ENCODE measurements around the gene OR52E6. TPM values are rescaled to one million over a fixed set of nuclear protein-coding genes. Genes with fewer than 3 reads are reported as not detected.

Gene OR52E6
- total RNA-seq, 1 experiment from 2014 or later: not detected

- H3K4me3 Mint-ChIP-seq (ENCODE audit: unreplicated experiment): no peak overlapping the region
- no peaks in the 10 kb centered on the region for H3K9me3 Mint-ChIP-seq (ENCODE audit: unreplicated experiment)
- POLR2A ChIA-PET: interaction anchor here (0.6 kb wide), 1 partner anchor 85 kb away, joined by 6 read pairs; no protein-coding TSS in a partner anchor
- no peak overlapping the region for H3K27ac Mint-ChIP-seq (ENCODE audit: low read depth, unreplicated experiment)
- TF ChIP-seq, protein P1, sequence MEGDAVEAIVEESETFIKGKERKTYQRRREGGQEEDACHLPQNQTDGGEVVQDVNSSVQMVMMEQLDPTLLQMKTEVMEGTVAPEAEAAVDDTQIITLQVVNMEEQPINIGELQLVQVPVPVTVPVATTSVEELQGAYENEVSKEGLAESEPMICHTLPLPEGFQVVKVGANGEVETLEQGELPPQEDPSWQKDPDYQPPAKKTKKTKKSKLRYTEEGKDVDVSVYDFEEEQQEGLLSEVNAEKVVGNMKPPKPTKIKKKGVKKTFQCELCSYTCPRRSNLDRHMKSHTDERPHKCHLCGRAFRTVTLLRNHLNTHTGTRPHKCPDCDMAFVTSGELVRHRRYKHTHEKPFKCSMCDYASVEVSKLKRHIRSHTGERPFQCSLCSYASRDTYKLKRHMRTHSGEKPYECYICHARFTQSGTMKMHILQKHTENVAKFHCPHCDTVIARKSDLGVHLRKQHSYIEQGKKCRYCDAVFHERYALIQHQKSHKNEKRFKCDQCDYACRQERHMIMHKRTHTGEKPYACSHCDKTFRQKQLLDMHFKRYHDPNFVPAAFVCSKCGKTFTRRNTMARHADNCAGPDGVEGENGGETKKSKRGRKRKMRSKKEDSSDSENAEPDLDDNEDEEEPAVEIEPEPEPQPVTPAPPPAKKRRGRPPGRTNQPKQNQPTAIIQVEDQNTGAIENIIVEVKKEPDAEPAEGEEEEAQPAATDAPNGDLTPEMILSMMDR (IDR thresholded peaks at IDR 0.05; ENCODE audit: unreplicated experiment): no peak
- intact Hi-C loops (cut with micrococcal nuclease): no loop called here
- H3K4me1 Mint-ChIP-seq (ENCODE audit: insufficient read depth, unreplicated experiment): no peaks in the 10 kb centered on the region
- DNase-seq (ENCODE audit: unreplicated experiment): no peak
- CTCF ChIA-PET: interaction anchor here (0.6 to 1.4 kb wide), 2 partner anchors 9 to 309 kb away, joined by 3 to 6 read pairs; no protein-coding TSS in a partner anchor
- H3K36me3 Mint-ChIP-seq (ENCODE audit: insufficient read depth, unreplicated experiment): no peaks in the 10 kb centered on the region
- H3K27me3 Mint-ChIP-seq (ENCODE audit: insufficient read depth, unreplicated experiment): peaks cover 80% of the 10 kb centered on the region
- no TSS peak for BruUV-seq (replicated peaks)
Observed at GRCh38 chr11:5881756-5882155, 40.1 kb upstream of the OR52E6 start.

DNA sequence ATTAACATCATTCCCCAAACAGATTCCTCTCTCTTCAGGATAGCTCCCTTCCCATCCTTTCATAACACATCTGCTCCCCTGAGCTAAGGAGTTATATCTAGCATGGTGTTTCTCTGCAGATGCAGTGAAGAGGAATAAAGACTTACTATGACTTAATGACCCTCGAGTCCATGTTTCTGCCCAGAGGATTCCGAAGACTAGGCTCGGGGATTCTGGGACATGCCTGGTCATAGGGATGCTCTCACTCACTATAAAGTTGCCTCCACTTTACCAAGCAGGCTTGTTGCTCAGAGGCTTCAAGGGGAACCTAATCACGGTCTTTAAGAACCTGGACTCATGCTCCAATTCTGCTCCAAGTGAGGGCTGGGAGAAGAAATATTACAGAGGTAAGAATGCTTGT is 38.6 kb upstream of the OR52E6 start, which contains the start of gene OR52E4:
OR52E4 (plus strand) TSS at position 301 of the 400 bp plus-strand sequence. CDS start 3,664 bp downstream, outside the sequence.
- no peak for DNase-seq (ENCODE audit: unreplicated experiment)
- POLR2A ChIA-PET: no interaction called here
- Mint-ChIP-seq H3K27me3 (ENCODE audit: insufficient read depth, unreplicated experiment) (peaks cover 70% of the 10 kb centered on the region), H3K4me3 (ENCODE audit: unreplicated experiment) (no peak within 1 kb of the TSS), H3K9me3 (ENCODE audit: unreplicated experiment) (no peaks in the 10 kb centered on the region), H3K36me3 (ENCODE audit: insufficient read depth, unreplicated experiment) (no peaks in the 10 kb centered on the region), H3K27ac (ENCODE audit: low read depth, unreplicated experiment) (no peak within 1 kb of the TSS), H3K4me1 (ENCODE audit: insufficient read depth, unreplicated experiment) (no peaks in the 10 kb centered on the region)
- TF ChIP-seq, protein P1 (IDR thresholded peaks at IDR 0.05; ENCODE audit: unreplicated experiment): no peak
- CTCF ChIA-PET: no interaction called here
- intact Hi-C loops (cut with micrococcal nuclease): no loop called here
- no TSS peak for BruUV-seq (replicated peaks)

DNA sequence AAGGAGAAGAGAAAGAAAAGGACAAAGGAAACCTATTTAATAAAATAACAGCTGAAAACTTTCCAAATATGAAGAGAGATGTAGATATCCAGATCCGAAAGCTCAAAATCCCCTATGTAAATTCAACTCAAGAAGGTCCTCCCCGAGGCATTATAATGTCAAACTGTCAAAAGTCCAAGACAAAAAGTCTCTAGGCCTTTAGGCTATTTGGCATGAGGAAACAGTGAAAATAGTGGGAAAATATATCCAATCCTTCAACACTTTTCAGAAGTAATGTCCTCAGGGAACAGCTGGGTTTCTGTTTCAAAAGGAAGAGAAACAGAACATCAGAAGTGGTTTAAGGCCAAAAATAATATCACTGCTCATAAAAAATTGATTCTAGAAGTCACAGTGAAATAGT is 36.9 kb upstream of the OR52E6 start:
- TF ChIP-seq, protein P1 (IDR thresholded peaks at IDR 0.05; ENCODE audit: unreplicated experiment): no peak
- BruUV-seq (replicated peaks): no TSS peak
- ChIA-PET CTCF (no interaction called here), POLR2A (no interaction called here)
- Mint-ChIP-seq H3K4me3 (ENCODE audit: unreplicated experiment) (no peak overlapping the region), H3K4me1 (ENCODE audit: insufficient read depth, unreplicated experiment) (no peaks in the 10 kb centered on the region), H3K27ac (ENCODE audit: low read depth, unreplicated experiment) (no peak overlapping the region), H3K9me3 (ENCODE audit: unreplicated experiment) (no peaks in the 10 kb centered on the region), H3K27me3 (ENCODE audit: insufficient read depth, unreplicated experiment) (peaks cover 56% of the 10 kb centered on the region), H3K36me3 (ENCODE audit: insufficient read depth, unreplicated experiment) (no peaks in the 10 kb centered on the region)
- intact Hi-C loops (cut with micrococcal nuclease): no loop called here
- DNase-seq (ENCODE audit: unreplicated experiment): no peak

DNA sequence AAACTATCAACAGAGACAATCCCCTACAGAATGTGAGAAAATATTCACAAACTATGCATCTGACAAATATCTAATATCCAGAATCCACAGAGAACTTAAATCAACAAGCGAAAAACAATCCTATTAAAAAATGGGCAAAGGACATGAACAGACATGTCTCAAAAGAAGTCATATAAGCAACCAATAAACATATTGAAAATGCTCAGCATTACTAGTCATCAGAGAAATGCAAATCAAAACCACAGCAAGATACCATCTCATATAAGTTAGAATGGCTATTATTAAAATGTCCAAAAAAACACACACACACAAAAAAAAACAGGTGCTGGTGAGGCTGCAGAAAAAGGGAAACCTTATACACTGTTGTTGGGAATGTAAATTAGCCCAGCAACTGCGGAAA is 24.1 kb upstream of the OR52E6 start:
- no peak overlapping the region for H3K4me3 Mint-ChIP-seq (ENCODE audit: unreplicated experiment)

More for the DNA sequence above, 24.1 kb upstream of the OR52E6 start:
- no peaks in the 10 kb centered on the region for H3K36me3 Mint-ChIP-seq (ENCODE audit: insufficient read depth, unreplicated experiment)
- BruUV-seq (replicated peaks): no TSS peak
- TF ChIP-seq, protein P1 (IDR thresholded peaks at IDR 0.05; ENCODE audit: unreplicated experiment): no peak
- intact Hi-C loops (cut with micrococcal nuclease): no loop called here
- no peak overlapping the region for H3K27ac Mint-ChIP-seq (ENCODE audit: low read depth, unreplicated experiment)
- CTCF ChIA-PET: interaction anchor here (0.7 kb wide), 1 partner anchor 19 kb away, joined by 3 read pairs; no protein-coding TSS in a partner anchor
- no peaks in the 10 kb centered on the region for H3K4me1 Mint-ChIP-seq (ENCODE audit: insufficient read depth, unreplicated experiment)
- peaks cover 13% of the 10 kb centered on the region for H3K27me3 Mint-ChIP-seq (ENCODE audit: insufficient read depth, unreplicated experiment)
- DNase-seq (ENCODE audit: unreplicated experiment): no peak
- no peaks in the 10 kb centered on the region for H3K9me3 Mint-ChIP-seq (ENCODE audit: unreplicated experiment)
- POLR2A ChIA-PET: no interaction called here

All from MCF 10A (cell line).